Smooth muscle cell (in vitro differentiated cells): ENCODE data around the gene VSIG8. TPM values are rescaled to one million over a fixed set of nuclear protein-coding genes. Genes with fewer than 3 reads are reported as not detected.
A peak's percentile ranks its signal among the peaks of the same experiment; 100 is the strongest.

Experiments used
- DNase-seq: peaks from one replicate; lab custom pipeline; 2025; ENCODE audit not compliant: unreplicated experiment; lab: John Stamatoyannopoulos, UW
- H2AFZ ChIP-seq: fragments of 200-600 bp; sonication (generic); 2 replicates; pipeline ENCODE4 v1.6.0; 2016; ENCODE audit warnings: antibody characterized with exemption, low read depth, mild to moderate bottlenecking
- H3F3A ChIP-seq: fragments of 200-600 bp; sonication (generic); 2 replicates; pipeline ENCODE4 v1.6.0; 2017; ENCODE audit warnings: antibody characterized with exemption, low read depth
- H3K27ac ChIP-seq: fragments of 200-600 bp; sonication (generic); 2 replicates; pipeline ENCODE4 v1.5.1; 2016; ENCODE audit warnings: low read depth, mild to moderate bottlenecking
- H3K27me3 ChIP-seq: fragments of 200-600 bp; sonication (generic); 2 replicates; pipeline ENCODE4 v1.6.1; 2016; ENCODE audit warnings: low read depth, mild to moderate bottlenecking
- H3K36me3 ChIP-seq: fragments of 200-600 bp; sonication (generic); 2 replicates; pipeline ENCODE4 v1.5.1; 2016; ENCODE audit warnings: low read depth
- H3K4me1 ChIP-seq: fragments of 200-600 bp; sonication (generic); 2 replicates; pipeline ENCODE4 v1.5.1; 2016; ENCODE audit warnings: low read depth
- H3K4me2 ChIP-seq: fragments of 200-600 bp; sonication (generic); 2 replicates; pipeline ENCODE4 v1.6.0; 2016; ENCODE audit warnings: mild to moderate bottlenecking
- H3K4me3 ChIP-seq: fragments of 200-600 bp; sonication (generic); 2 replicates; pipeline ENCODE4 v1.5.1; 2016; ENCODE audit warnings: mild to moderate bottlenecking
- H3K79me2 ChIP-seq: fragments of 200-600 bp; sonication (generic); 2 replicates; pipeline ENCODE4 v1.6.0; 2016; ENCODE audit warnings: low read depth, mild to moderate bottlenecking
- H3K9ac ChIP-seq: fragments of 200-600 bp; sonication (generic); 2 replicates; pipeline ENCODE4 v1.6.0; 2016; ENCODE audit warnings: low read depth
- H3K9me3 ChIP-seq: fragments of 200-600 bp; sonication (generic); replicated peaks from 2 replicates; pipeline ENCODE4 v1.5.1; 2016; ENCODE audit warnings: low read depth
- H4K20me1 ChIP-seq: fragments of 200-600 bp; sonication (generic); 2 replicates; pipeline ENCODE4 v1.6.0; 2016; ENCODE audit warnings: low read depth
- WGBS: methylation state at CpG from one replicate; pipeline ENCODE4 v1.1.7; 2016; ENCODE audit warnings: low lambda C conversion rate; 5-methylcytosine and 5-hydroxymethylcytosine counted together
- polyA plus RNA-seq: library from polyadenylated mRNA; unstranded; fragments of >200 nt; fragmentation: Nextera tagmentation; extraction: Ambion mirVana; gene quantifications from 2 replicates; pipeline ENCODE4 v1.2.1, GENCODE V29; 2016
- total RNA-seq: library from RNA; depleted of rRNA; stranded (reverse); fragments of >200 nt; gene quantifications from 2 replicates; pipeline ENCODE4 v1.2.3, GENCODE V29; 2014
- TF ChIP-seq, protein P1 (sequence below): fragments of 200-600 bp; sonication (generic); IDR thresholded peaks from 2 replicates; pipeline ENCODE4 v1.5.1; 2017; ENCODE audit warnings: borderline replicate concordance, mild to moderate bottlenecking, antibody characterized with exemption; ENCODE audit not compliant: insufficient read depth, poor library complexity, severe bottlenecking

Gene VSIG8
- total and polyA plus RNA-seq, 2 experiments from 2014 or later: 0.29 TPM; not detected in 1

GRCh38 chr1:159829822-159830465, 32.5 kb downstream of the VSIG8 start:
- Histone ChIP-seq H3K27me3 (no peaks in the 10 kb centered on the region), H2AFZ (no peak overlapping the region), H3K9ac (no peak overlapping the region), H3K4me2 (peak overlapping the region; percentile 40), H3K4me1 (peaks cover 18% of the 10 kb centered on the region), H3K9me3 (no peaks in the 10 kb centered on the region), H3K36me3 (no peaks in the 10 kb centered on the region), H3K4me3 (no peak overlapping the region), H3K27ac (peak overlapping the region; percentile 81), H3F3A (no peaks in the 10 kb centered on the region), H3K79me2 (no peaks in the 10 kb centered on the region), H4K20me1 (no peaks in the 10 kb centered on the region)
- 74% methylated on average over 18 of the region's 18 CpGs for WGBS
- TF ChIP-seq, protein P1, sequence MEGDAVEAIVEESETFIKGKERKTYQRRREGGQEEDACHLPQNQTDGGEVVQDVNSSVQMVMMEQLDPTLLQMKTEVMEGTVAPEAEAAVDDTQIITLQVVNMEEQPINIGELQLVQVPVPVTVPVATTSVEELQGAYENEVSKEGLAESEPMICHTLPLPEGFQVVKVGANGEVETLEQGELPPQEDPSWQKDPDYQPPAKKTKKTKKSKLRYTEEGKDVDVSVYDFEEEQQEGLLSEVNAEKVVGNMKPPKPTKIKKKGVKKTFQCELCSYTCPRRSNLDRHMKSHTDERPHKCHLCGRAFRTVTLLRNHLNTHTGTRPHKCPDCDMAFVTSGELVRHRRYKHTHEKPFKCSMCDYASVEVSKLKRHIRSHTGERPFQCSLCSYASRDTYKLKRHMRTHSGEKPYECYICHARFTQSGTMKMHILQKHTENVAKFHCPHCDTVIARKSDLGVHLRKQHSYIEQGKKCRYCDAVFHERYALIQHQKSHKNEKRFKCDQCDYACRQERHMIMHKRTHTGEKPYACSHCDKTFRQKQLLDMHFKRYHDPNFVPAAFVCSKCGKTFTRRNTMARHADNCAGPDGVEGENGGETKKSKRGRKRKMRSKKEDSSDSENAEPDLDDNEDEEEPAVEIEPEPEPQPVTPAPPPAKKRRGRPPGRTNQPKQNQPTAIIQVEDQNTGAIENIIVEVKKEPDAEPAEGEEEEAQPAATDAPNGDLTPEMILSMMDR: no peak
- no peak for DNase-seq

DNA sequence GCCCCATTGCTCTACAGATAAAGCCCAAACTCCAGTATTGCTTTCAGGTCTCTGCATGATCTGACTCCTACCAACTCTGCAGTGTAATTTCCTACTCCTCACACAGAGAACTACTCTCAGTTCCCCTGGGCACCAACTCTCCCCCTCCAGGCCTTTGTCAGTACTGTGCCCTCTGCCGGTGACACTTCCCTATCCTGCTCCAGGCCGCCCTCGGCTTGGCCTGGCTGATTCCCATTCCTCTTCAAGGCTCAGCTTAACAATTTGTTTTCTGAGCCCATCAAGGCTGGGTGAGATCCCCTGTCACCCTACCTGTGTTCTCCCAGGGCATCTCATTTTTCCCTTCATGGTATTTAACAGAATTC, 33.2 kb downstream of the VSIG8 start:
- Histone ChIP-seq H4K20me1 (no peaks in the 10 kb centered on the region), H3K79me2 (no peaks in the 10 kb centered on the region), H3K36me3 (no peaks in the 10 kb centered on the region), H3K27me3 (no peaks in the 10 kb centered on the region), H3K4me1 (peaks cover 18% of the 10 kb centered on the region), H3F3A (no peaks in the 10 kb centered on the region), H3K4me2 (peak overlapping the region; percentile 21), H3K9ac (no peak overlapping the region), H3K27ac (peak overlapping the region; percentile 81), H3K9me3 (no peaks in the 10 kb centered on the region), H3K4me3 (no peak overlapping the region), H2AFZ (no peak overlapping the region)
- DNase-seq: no peak
- TF ChIP-seq, protein P1: peak; percentile 30
- WGBS: 49% methylated on average over 3 of the region's 3 CpGs

- TF ChIP-seq, protein P1: no peak
- WGBS: 48% methylated on average over 11 of the region's 11 CpGs
Measured at GRCh38 chr1:159828581-159829272, 33.7 kb downstream of the VSIG8 start.

More at GRCh38 chr1:159828581-159829272, 33.7 kb downstream of the VSIG8 start:
- H3K4me2 ChIP-seq: peak overlapping the region; percentile 21
- H3F3A ChIP-seq: no peaks in the 10 kb centered on the region
- H3K79me2 ChIP-seq: no peaks in the 10 kb centered on the region
- peak overlapping the region; percentile 81 for H3K27ac ChIP-seq
- no peak overlapping the region for H2AFZ ChIP-seq
- no peak overlapping the region for H3K9ac ChIP-seq
- H4K20me1 ChIP-seq: no peaks in the 10 kb centered on the region
- H3K4me3 ChIP-seq: no peak overlapping the region
- H3K36me3 ChIP-seq: no peaks in the 10 kb centered on the region
- peaks cover 20% of the 10 kb centered on the region for H3K4me1 ChIP-seq
- no peaks in the 10 kb centered on the region for H3K9me3 ChIP-seq
- no peak for DNase-seq
- H3K27me3 ChIP-seq: no peaks in the 10 kb centered on the region
